Effector CD8-positive, alpha-beta T cell (primary cell): ENCODE results near the gene KCNE4.
"Not testable (repeated sequence)": the region's sequence is repeated elsewhere in the genome, so short reads cannot be mapped to it uniquely, and the experiment has no call there.

Experiments used
- DNase-seq: peaks from one replicate; lab custom pipeline; 2025; lab: John Stamatoyannopoulos, UW

KCNE4 gene

GRCh38 chr2:223056701-223057418 lies 4.9 kb downstream of the KCNE4 start:
- no peak for DNase-seq

GRCh38 chr2:223057569-223057968 lies 5.6 kb downstream of the KCNE4 start:
- DNase-seq, result no peak

DNA sequence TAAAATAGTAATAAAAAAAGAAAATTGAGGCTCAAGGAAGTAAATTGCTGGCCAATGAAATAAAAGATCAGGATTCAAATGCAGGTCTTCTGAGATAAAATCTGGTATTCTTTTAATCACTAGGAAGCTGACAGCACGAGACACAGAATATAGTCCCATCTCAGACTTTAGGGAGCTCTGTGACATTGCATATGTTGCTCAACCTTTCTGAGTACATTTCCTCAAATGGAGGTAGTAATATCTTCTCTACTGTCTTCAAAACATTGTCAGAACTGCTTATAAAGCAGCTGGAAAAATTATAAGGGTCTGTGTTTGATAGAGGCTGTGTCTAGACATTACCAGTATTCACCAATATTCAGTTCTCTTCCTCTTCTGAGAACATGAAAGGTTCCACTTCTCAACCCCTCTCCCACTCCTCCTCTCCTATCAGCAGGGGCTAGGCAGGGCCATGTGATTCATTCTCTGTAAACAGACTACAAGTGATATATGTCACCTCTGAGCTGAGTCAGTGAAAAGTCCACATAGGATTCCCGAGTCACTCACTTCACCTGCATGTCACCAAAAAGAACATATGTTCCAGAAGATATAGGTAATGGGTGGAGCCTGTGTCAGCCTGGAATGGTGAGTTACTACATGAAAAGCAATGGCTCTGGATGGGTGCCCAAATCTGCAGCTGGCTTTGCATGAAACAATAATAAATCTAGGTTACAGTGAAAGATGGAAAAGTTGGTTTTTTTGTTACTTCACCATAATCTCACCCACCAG lies 7.1 kb downstream of the KCNE4 start:
- no peak for DNase-seq

- no peak for DNase-seq
Observed at GRCh38 chr2:223060201-223060825, 8.3 kb downstream of the KCNE4 start.

- no peak for DNase-seq
Observed at GRCh38 chr2:223062396-223062795, 10.4 kb downstream of the KCNE4 start.

GRCh38 chr2:223065107-223065506 lies 13.1 kb downstream of the KCNE4 start:
- DNase-seq, result no peak

- no peak for DNase-seq
Observed at GRCh38 chr2:223066721-223067120, 14.7 kb downstream of the KCNE4 start.

- no peak for DNase-seq
Observed at GRCh38 chr2:223068071-223068470, 16.1 kb downstream of the KCNE4 start.

DNA sequence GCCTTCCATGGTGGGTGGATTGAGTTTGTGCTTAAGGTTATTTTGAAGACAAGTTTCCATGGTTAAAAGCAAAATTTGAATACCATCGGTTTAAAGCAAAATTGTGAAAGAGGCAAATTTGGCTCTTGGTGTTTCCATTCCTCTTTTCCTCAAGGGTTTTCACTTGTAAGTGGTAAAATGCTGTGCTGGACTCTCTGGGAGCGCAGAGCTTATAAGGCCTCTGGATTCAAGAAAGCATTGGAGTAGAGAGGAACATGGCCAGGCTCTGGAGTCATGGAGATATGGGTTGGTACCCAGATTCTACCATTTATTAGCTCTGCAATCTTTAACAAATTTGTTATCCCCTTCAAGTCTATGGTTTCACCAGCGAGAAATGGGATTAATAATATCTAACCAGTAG lies 17.5 kb downstream of the KCNE4 start:
- no peak for DNase-seq

- no peak for DNase-seq
Observed at GRCh38 chr2:223069988-223070387, 18.0 kb downstream of the KCNE4 start.

DNA sequence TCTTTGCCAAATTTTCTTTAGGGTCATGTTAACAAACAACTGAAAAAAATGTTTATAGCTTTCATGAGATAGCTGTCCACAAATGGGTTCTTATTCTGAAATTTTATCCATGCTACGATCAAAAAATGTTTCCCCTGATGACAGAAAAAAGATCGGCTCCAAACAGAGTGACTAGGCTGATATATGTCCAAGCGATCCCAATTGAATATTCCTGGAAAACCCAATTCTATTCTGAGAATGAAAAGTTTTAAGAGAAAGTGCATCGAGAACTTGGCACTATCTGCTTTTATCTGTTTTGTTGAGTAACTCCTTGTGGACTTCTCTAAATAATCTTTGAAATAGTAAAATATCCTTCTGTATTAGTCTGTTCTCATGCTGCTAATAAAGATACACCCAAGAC lies 19.1 kb downstream of the KCNE4 start:
- DNase-seq, result no peak

- DNase-seq, result no peak
Observed at GRCh38 chr2:223072826-223073225, 20.8 kb downstream of the KCNE4 start.

GRCh38 chr2:223075301-223076270 lies 23.6 kb downstream of the KCNE4 start:
- DNase-seq, result no peak

DNA sequence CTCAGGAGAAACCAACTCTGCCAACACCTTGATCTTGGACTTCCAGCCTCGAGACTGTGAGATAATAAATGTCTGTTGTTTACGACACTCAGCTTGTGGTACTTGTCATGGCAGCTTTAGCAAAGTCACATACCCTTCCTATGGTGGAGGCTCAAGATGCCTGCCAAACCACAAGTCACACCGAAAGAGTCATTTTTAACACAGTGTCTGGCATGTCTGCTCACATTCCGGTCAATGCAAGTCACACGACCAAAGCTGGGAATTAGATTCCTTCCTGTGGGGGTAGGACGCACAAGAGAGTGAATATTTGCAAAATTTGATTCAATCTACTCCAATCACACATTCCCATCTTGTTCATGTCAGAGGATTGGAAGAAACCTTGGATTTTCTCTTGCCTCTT lies 24.6 kb downstream of the KCNE4 start:
- DNase-seq, result no peak

DNA sequence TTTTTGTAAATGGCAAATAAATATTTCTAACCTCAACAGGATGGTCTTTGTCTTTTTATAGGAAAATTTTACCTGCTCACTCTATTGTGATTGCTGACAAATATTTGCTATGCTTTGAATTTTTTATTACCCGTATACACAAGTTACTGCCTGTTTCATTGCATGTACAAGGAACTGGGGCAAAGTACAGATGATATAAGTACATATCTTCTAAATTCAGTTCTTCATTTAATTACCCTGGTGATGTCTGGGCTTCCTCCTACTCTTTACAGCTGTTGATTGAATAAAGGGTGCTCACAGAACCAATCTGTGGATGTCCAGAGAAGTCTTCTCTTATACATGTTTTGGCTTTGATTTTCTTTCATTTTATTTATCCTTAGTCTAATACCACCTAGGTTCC lies 26.5 kb downstream of the KCNE4 start:
- no peak for DNase-seq

- no peak for DNase-seq
Observed at GRCh38 chr2:223079378-223079777, 27.4 kb downstream of the KCNE4 start.

DNA sequence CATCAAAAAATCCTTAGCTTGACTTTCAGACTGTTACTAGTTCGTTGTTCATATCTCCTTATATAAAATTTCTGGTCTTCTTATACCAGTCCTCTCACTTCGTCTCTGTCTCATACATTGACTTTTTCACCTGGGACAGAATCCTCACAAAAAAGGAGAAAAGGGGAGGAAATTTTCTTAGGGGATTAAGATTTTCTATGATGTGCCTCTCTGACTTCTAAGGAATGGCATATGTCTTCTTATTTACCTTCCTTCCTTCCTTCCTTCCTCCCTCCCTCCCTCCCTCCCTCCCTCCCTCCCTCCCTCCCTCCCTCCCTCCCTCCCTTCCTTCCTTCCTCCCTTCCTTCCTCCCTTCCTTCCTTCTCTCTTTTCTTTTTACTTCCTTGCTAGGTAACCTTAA lies 27.9 kb downstream of the KCNE4 start:
- DNase-seq, result no peak

- not testable (repeated sequence) for DNase-seq
Observed at GRCh38 chr2:223080790-223081360, 28.9 kb downstream of the KCNE4 start.

- no peak for DNase-seq
Observed at GRCh38 chr2:223081789-223082188, 29.8 kb downstream of the KCNE4 start.

DNA sequence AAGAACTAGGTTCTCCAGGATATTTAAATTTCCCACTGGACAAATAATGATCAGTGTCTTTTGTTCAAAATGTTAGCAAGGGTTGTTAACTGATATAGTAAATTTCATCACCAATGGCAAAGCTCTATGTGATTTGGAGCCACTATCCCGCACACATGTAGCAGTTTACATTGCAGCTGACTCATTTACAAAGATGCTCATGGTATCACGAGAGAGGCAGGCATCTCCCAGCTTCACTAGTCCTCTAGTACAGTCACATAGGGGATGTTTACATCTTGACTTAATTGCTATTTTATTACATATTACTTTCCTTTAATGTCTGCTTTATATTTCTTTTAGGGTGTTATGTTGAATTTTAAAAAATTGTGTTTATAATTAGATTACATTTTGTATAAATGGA lies 30.7 kb downstream of the KCNE4 start:
- no peak for DNase-seq

DNA sequence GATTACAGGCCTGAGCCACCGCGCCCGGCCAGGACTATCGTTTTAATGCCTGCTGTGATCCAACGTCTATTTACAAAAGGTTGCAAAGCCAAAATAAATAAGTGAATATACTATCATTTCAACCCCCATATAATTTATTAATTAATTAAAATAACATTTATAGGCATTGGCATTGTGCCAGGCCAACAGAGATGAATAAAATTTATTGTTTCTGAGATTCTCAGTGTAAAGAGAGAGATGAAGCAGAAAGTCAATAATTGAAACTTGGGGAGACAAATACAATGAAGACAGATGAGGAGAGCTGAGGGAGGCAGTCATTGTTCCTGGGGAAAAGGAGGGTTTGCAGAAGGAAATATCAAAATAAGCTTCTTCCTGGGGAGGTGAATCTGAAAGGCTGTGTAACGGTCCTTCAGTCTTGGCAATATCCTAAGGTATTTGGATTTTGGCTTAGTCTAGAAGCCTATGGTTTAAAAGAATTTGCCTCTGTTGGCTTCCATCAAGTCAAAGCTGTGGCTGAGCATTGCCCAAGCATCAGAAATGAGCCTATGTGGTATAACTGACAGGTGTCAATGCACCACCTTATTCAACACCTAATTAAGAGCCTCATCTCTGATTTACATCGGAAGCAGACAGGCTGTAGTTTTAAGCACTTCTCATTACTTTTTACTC lies 31.5 kb downstream of the KCNE4 start:
- no peak for DNase-seq
